Measurements from ENCODE around the gene EMC1. TPM values are rescaled to one million over a fixed set of nuclear protein-coding genes. Genes with fewer than 3 reads are reported as not detected.
"Not testable (repeated sequence)": the region's sequence is repeated elsewhere in the genome, so short reads cannot be mapped to it uniquely, and the experiment has no call there.

Gene EMC1
- total and polyA plus RNA-seq, 9 donors: 15.0 to 53.9 (median 34.4) TPM

DNA sequence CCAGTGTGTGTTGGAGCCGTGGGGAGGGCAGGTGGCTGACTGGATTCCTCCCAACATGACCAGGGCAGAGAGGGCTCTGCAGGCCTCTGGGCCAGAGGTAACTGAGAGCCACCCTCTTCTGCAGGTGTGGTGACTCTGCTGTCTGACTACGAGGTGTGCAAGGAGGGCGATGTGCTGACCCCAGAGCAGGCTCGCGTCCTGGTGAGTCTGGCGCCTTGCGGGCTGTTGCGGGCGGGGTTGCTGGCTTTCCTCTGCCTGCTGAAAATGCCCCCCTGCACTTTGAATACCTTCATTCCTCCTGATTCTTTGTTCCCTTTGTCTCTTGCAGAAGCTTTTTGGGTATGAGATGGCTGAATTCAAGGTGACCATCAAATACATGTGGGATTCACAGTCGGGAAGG, 7.0 kb upstream of the EMC1 start:
- Histone ChIP-seq H3K4me1 (ENCODE audit: insufficient read depth) (peaks cover 4% of the 10 kb centered on the region), H3K27ac (no peak overlapping the region), H3K36me3 (no peaks in the 10 kb centered on the region), H3K4me3 (no peak overlapping the region), H3K27me3 (no peaks in the 10 kb centered on the region), H3K9me3 (no peaks in the 10 kb centered on the region)
- intact Hi-C loops (cut with DNase I): no loop called here
- WGBS, 3 donors: 90 to 93% (median 90%) methylated on average over 10 of the region's 10 CpGs
- TF ChIP-seq, protein P1, sequence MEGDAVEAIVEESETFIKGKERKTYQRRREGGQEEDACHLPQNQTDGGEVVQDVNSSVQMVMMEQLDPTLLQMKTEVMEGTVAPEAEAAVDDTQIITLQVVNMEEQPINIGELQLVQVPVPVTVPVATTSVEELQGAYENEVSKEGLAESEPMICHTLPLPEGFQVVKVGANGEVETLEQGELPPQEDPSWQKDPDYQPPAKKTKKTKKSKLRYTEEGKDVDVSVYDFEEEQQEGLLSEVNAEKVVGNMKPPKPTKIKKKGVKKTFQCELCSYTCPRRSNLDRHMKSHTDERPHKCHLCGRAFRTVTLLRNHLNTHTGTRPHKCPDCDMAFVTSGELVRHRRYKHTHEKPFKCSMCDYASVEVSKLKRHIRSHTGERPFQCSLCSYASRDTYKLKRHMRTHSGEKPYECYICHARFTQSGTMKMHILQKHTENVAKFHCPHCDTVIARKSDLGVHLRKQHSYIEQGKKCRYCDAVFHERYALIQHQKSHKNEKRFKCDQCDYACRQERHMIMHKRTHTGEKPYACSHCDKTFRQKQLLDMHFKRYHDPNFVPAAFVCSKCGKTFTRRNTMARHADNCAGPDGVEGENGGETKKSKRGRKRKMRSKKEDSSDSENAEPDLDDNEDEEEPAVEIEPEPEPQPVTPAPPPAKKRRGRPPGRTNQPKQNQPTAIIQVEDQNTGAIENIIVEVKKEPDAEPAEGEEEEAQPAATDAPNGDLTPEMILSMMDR (IDR thresholded peaks at IDR 0.05): no peak
- no peak for TF ChIP-seq EP300 (IDR thresholded peaks at IDR 0.05)
- DNase-seq: no peak

DNA sequence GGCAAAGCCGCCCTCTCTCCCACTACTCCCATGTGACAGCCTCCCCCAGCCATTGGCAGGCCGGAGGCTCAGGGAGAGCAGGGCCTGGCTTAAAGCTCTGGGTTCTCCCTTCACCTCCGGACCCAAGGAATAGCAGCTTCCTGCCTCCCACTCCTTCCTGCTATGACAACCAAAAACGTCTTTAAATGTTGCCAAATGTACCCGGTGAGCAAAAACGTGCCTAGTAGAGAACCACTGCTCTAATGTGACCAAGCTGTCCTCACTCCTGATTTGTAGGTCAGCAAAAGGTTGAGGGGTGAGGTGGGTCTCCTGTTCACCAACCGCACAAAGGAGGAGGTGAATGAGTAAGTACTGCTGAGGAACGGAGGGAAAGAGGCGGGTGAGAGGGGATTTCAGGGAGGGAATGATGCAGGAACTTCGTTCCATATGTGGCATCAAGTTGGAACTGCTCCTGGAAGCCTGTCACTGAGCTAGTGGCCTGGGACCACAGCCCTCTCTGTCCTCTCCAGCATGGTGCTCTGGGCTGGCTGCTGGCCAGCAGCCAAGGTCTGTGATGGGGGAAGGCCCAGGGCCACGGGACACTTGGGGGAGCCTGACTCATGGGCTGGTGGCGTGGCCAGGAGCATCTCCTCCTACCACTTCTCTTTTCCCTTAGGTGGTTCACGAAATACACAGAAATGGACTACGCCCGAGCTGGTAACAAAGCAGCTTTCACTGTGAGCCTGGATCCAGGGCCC, 6.0 kb upstream of the EMC1 start:
- H3K27me3 ChIP-seq: no peaks in the 10 kb centered on the region
- no peak for DNase-seq
- TF ChIP-seq, protein P1 (IDR thresholded peaks at IDR 0.05): no peak
- TF ChIP-seq EP300 (IDR thresholded peaks at IDR 0.05) (no peak), POLR2A (IDR thresholded peaks at IDR 0.05) (no peak)
- H3K36me3 ChIP-seq: no peaks in the 10 kb centered on the region
- no peak overlapping the region for H3K4me3 ChIP-seq
- 51 to 65% (median 61%) methylated on average over 15 of the region's 15 CpGs for WGBS, 3 donors
- no peaks in the 10 kb centered on the region for H3K9me3 ChIP-seq
- H3K27ac ChIP-seq: no peak overlapping the region
- intact Hi-C loops (cut with DNase I): no loop called here
- peaks cover 12% of the 10 kb centered on the region for H3K4me1 ChIP-seq (ENCODE audit: insufficient read depth)

DNA sequence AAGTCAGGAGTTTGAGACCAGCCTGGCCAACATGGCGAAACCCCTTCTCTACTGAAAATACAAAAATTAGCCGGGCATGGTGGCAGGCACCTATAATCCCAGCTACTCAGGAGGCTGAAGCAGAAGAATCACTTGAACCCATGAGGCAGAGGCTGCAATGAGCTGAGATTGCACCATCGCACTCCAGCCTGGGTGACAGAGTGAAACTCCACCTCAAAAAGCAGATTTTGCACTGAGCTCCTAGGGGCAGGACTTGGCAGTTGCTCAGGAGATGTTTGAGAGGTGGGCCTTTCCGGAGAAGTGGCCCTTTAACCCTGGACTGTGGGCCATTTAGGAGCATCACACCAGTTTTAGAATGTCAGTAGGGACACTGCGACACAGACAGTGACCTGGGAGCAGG, 5.0 kb upstream of the EMC1 start:
- H3K27me3 ChIP-seq; H3K27ac ChIP-seq; H3K9me3 ChIP-seq; H3K36me3 ChIP-seq; intact Hi-C loops (cut with DNase I); H3K4me3 ChIP-seq; DNase-seq: not testable (repeated sequence)
- 90 to 95% (median 93%) methylated on average over 5 of the region's 5 CpGs for WGBS, 3 donors
- H3K4me1 ChIP-seq (ENCODE audit: insufficient read depth): peaks cover 14% of the 10 kb centered on the region

DNA sequence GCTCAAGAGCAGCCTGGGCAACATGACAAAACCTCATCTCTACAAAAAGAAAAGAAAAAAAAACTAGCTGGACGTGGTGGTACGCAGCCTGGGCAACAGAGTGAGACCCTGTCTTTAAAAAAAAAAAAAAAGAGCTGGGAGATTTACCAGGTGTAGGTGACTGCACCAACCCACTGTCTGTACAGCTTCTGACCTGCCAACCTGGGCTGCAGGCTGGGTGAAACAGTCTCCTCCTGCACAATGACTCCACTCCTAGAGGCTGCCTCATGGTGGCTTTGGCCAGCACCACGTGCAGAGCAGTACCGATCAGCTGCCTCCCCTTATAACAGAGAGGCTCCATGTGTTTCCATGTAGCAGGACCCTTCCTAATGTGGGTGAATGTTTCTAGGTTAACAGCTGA, 4.0 kb upstream of the EMC1 start:
- 70 to 81% (median 76%) methylated on average over 4 of the region's 4 CpGs for WGBS, 3 donors
- Histone ChIP-seq H3K9me3 (no peaks in the 10 kb centered on the region), H3K4me3 (no peak overlapping the region), H3K27ac (no peak overlapping the region), H3K4me1 (ENCODE audit: insufficient read depth) (peaks cover 15% of the 10 kb centered on the region), H3K36me3 (no peaks in the 10 kb centered on the region), H3K27me3 (no peaks in the 10 kb centered on the region)
- no peak for DNase-seq
- TF ChIP-seq, protein P1 (IDR thresholded peaks at IDR 0.05): no peak
- no peak for TF ChIP-seq EP300 (IDR thresholded peaks at IDR 0.05)
- TF ChIP-seq POLR2A (IDR thresholded peaks at IDR 0.05): no peak
- intact Hi-C loops (cut with DNase I): no loop called here

DNA sequence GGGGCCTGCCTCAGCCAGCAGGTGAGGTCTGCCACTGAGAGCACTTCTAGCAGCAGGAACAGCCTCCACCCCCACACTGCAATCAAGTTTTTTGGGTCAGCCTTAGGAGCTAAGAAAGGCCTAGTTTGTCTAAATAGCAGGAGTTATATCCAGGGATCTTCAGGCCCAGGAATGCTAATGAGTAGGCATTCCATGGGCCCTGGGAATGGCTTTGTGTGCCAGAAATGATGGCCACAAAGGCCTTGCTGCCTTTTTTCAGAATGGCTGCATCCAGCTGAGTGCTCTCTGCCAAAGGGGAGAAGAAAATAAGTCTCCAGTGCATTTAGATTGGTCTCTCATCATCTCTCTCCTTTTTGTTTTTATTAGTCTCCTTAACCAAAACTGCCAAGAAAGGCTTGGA, 3.1 kb upstream of the EMC1 start:
- H3K9me3 ChIP-seq: no peaks in the 10 kb centered on the region
- H3K4me3 ChIP-seq: no peak overlapping the region
- peaks cover 15% of the 10 kb centered on the region for H3K4me1 ChIP-seq (ENCODE audit: insufficient read depth)
- no peaks in the 10 kb centered on the region for H3K27me3 ChIP-seq
- TF ChIP-seq EP300 (IDR thresholded peaks at IDR 0.05): no peak
- TF ChIP-seq, protein P1 (IDR thresholded peaks at IDR 0.05): no peak
- no peak for TF ChIP-seq POLR2A (IDR thresholded peaks at IDR 0.05)
- H3K36me3 ChIP-seq: no peaks in the 10 kb centered on the region
- no peak for DNase-seq
- no peak overlapping the region for H3K27ac ChIP-seq
- intact Hi-C loops (cut with DNase I): loop anchor here in 1 of 4 donors (5.0 kb wide), 1 partner anchor 403 kb away; no protein-coding TSS in a partner anchor

All from ovary (tissue), 9 donors.